D721Med (cell line): ENCODE results near the gene POU2F1.

Experiments used
- DNase-seq: peaks from one replicate; pipeline ENCODE4 v3.0.0; 2011; ENCODE audit warnings: low spot score; ENCODE audit not compliant: insufficient read length
- FAIRE-seq: peaks from 2 replicates; lab custom pipeline; 2011; peaks lifted over from hg19 to GRCh38; lab: Jason Lieb, UNC
- TF ChIP-seq, protein P1 (sequence below): IDR thresholded peaks from 2 replicates; pipeline ENCODE4 v1.5.1; 2012; ENCODE audit warnings: mild to moderate bottlenecking, control low read depth; ENCODE audit not compliant: insufficient read depth; ENCODE audit errors: missing control alignments

Gene POU2F1

DNA sequence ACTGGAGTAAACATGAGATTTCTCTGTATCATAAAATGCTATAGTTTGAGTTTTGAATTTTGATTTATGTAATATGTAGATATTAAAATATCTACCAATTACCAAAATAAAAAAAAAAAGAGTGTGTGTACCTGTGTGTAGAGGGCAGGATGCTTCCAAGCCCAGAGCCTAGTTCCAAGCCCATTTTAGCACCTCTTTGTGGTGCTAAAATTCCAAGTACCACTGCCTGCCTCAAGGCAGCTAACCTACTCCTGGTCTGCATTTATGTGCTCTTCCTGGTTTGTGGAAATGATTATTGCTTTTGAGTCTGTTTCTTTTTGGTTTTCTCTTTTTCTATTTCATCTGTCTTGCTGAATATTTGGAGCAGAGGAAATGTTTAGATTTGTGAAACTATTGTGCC lies 8.7 kb upstream of the POU2F1 start:
- TF ChIP-seq, protein P1, sequence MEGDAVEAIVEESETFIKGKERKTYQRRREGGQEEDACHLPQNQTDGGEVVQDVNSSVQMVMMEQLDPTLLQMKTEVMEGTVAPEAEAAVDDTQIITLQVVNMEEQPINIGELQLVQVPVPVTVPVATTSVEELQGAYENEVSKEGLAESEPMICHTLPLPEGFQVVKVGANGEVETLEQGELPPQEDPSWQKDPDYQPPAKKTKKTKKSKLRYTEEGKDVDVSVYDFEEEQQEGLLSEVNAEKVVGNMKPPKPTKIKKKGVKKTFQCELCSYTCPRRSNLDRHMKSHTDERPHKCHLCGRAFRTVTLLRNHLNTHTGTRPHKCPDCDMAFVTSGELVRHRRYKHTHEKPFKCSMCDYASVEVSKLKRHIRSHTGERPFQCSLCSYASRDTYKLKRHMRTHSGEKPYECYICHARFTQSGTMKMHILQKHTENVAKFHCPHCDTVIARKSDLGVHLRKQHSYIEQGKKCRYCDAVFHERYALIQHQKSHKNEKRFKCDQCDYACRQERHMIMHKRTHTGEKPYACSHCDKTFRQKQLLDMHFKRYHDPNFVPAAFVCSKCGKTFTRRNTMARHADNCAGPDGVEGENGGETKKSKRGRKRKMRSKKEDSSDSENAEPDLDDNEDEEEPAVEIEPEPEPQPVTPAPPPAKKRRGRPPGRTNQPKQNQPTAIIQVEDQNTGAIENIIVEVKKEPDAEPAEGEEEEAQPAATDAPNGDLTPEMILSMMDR: no peak
- FAIRE-seq: no peak
- DNase-seq: no peak

DNA sequence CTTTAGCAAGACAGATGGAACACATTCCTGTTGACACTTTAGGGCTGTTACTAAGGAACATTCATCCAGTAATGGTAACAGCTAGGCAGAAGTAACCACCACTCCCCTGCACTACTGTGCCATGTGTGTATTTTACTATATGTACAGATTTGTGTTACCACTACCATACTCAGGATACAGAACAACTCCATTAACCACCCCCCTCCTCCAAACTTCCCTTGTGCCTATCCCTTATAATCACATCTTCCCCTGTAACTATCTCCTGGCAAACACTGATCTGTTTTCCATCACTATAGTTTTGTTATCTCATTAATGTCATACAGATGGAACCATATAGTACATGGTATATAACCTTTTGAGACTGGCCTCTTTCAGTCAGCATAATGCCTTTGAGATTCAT lies 3.9 kb upstream of the POU2F1 start:
- FAIRE-seq (peak; percentile 64), DNase-seq (no peak)
- TF ChIP-seq, protein P1: no peak

DNA sequence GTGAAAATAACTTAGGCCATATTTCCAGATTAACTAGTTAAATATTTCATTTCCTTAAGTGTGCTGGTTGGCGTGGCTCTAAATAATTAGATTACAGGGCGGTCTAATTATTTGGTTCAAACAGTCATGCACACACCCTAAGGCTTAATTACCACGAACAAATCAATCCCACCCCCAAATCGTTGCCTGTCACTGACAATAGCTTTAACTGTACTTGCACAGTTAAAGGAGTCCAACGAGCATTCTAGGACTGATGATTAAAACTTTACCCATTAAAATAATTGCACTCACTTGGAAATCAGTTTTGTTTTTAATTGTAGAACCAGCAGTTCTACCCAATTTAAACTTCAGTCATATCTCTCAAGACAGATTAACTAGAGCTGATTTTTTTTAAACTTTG lies 1.5 kb upstream of the POU2F1 start:
- FAIRE-seq (peak; percentile 98), DNase-seq (no peak)
- TF ChIP-seq, protein P1: no peak

DNA sequence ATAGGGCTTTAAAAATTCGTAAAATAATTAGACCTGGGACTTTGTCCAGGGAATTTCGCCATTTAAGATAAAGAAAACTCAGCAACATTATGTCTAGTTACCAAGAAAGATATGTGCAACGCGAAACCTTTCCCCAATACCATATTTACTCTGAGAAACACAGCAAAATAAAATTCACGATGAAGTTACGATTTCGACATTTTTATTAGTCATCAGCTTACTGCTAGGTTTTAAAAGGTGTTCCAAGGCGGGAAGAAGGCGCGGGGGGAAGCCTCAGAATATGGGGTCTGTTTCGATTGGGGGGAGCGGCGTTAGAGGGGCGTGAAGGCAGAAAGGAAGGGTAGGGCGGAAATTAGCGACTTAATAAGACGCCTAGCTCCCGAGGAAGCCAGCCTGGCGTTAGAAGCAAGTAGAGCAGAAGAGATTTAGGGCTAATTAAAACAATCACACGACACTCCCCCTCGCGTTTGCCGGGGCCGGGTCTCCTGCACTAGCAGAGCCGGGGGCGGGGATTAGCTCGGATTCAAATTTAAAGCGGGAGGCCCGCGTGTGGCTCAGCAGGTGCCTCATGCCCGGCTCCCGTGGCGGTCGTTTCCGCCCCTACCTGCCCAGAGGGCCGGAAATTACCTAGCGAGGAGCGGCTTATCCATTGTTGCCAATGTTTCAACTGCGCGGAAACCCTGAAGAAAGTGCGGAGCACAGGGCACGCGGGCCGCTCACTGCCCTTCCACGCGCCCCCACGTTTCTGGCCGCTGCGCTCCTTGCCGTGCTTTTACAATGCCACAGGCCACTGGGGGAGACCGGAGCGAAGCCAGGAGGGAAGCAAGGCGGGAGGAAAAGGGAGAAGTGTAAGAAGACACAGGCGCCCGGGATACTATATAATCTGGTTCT lies 795 bp upstream of the POU2F1 start:
- TF ChIP-seq, protein P1: peak; percentile 17
- FAIRE-seq: no peak
- DNase-seq: no peak

DNA sequence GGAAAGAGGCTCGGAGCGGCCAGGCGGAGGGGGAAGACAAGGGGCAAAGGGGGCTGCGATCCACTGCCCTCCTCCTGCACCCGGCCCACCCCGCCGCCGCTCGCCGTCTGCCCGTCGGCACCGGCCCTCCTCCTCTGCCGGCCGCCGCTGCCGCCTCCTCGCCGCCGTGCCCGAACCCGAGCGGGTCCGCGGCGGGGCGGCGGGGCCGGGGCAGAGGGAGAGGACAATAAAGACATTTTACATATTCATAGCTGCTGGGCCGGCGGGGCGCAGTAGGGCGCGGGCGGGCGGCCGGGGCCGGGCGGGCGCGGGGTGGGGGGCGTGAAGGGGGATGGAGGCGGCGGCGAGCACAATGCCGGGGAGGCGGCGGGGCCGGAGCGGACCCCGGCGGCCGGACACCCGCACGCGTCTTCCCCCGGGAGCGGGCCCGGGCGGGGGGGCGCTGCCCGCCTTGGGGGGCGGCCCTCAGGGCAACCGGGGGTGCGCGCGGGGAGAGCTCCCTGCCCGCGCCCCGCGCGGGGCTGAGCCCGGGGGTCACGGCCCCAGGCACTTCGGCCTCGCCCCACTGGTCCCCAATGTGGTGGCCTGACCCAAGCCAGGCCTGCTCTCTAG lies 546 bp downstream of the POU2F1 start:
- DNase-seq: no peak
- no peak for FAIRE-seq
- TF ChIP-seq, protein P1: no peak

DNA sequence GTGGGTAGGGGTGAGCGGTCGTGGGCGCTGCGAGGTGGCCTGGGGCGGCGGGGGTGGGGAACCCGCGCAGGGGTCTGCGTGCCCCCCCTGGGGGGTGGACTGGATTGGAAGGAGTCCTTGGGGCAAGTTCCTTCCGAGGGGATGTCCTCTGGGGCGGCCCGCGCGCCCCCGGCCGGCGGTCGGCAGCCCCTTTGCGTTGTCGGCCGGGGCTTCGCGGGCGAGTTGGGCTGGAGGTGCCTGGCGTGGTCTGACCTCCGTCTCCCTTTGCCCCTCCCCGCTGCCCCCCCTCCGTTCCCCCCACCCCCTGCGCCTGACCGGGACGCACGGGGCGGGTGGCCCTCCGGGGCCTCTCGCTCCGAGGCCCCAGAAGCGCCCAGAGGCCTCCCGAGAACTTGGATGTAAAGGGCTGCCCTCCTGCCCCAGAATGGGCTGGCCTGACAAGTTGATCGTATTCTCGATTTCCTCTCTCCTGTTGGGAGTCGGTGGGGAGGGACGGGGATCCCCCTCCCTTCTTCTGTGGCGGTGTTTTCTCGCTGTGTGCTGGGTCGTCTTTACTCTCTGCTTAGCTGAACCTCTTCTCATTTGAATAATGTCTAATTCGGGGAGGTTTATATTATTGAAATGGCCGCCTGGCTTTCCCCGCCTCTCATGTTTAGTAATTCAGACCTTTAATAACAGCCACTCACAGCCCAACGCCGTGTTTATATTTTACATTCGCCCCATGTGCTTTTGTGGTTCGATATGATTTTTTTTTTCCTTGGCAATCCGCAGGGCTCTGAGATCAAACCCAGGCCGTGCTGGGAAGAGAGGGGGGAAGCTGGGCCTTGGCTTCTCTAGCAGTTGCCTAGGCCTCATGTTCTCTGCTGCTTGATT lies 1.3 kb downstream of the POU2F1 start:
- DNase-seq: no peak
- TF ChIP-seq, protein P1: no peak
- peak; percentile 80 for FAIRE-seq
